MM.1S (cell line): ENCODE measurements around the gene CUL4B.

ENCODE experiments used
- DNase-seq: peaks from one replicate; pipeline ENCODE4 v3.0.0-alpha.2; 2015
- H2AFZ ChIP-seq: fragments of 300-600 bp; sonication (generic); 2 replicates; pipeline ENCODE4 v1.6.0; 2016; ENCODE audit warnings: antibody characterized with exemption, low read length
- H3F3A ChIP-seq: fragments of 300-600 bp; sonication (generic); 2 replicates; pipeline ENCODE4 v1.6.1; 2016; ENCODE audit warnings: mild to moderate bottlenecking, antibody characterized with exemption, low read length, moderate library complexity, mixed read lengths; ENCODE audit not compliant: insufficient read depth
- H3K27ac ChIP-seq: fragments of 300-600 bp; sonication (generic); 2 replicates; pipeline ENCODE4 v1.5.1; 2016; ENCODE audit warnings: mild to moderate bottlenecking, low read length
- H3K27me3 ChIP-seq: fragments of 300-600 bp; sonication (generic); replicated peaks from 2 replicates; pipeline ENCODE4 v1.6.0; 2016; ENCODE audit warnings: low read length; ENCODE audit not compliant: insufficient read depth
- H3K36me3 ChIP-seq: fragments of 300-600 bp; sonication (generic); replicated peaks from 2 replicates; pipeline ENCODE4 v1.6.1; 2016; ENCODE audit warnings: mild to moderate bottlenecking, low read length, mixed read lengths; ENCODE audit not compliant: insufficient read depth
- H3K4me1 ChIP-seq: fragments of 300-600 bp; sonication (generic); 2 replicates; pipeline ENCODE4 v1.6.1; 2016; ENCODE audit warnings: low read length, mixed read lengths
- H3K4me2 ChIP-seq: fragments of 300-600 bp; sonication (generic); 2 replicates; pipeline ENCODE4 v1.6.0; 2016; ENCODE audit warnings: low read depth, low read length
- H3K4me3 ChIP-seq: fragments of 300-600 bp; sonication (generic); 2 replicates; pipeline ENCODE4 v1.5.1; 2016; ENCODE audit warnings: low read length, mixed read lengths
- H3K79me2 ChIP-seq: fragments of 300-600 bp; sonication (generic); 2 replicates; pipeline ENCODE4 v1.6.1; 2016; ENCODE audit warnings: mixed run types, low read length, mixed read lengths
- H3K9ac ChIP-seq: fragments of 300-600 bp; sonication (generic); 2 replicates; pipeline ENCODE4 v1.6.1; 2016; ENCODE audit warnings: low read length, mixed read lengths
- H3K9me2 ChIP-seq: fragments of 300-600 bp; sonication (generic); replicated peaks from 2 replicates; pipeline ENCODE4 v1.6.1; 2016; ENCODE audit warnings: mild to moderate bottlenecking, low read length, mixed read lengths; ENCODE audit not compliant: insufficient read depth
- H3K9me3 ChIP-seq: fragments of 300-600 bp; sonication (generic); replicated peaks from 2 replicates; pipeline ENCODE4 v1.6.1; 2016; ENCODE audit warnings: mild to moderate bottlenecking, low read length, mixed read lengths; ENCODE audit not compliant: insufficient read depth
- H4K20me1 ChIP-seq: fragments of 300-600 bp; sonication (generic); 2 replicates; pipeline ENCODE4 v1.6.1; 2016; ENCODE audit warnings: mild to moderate bottlenecking, low read length, moderate library complexity, mixed read lengths; ENCODE audit not compliant: insufficient read depth
- EZH2 ChIP-seq: fragments of 300-600 bp; sonication (generic); optimal IDR thresholded peaks from 2 replicates; pipeline ENCODE3; 2017; ENCODE audit warnings: low read depth, mild to moderate bottlenecking, antibody characterized with exemption, low read length, mixed read lengths
- EZH2phosphoT487 ChIP-seq: fragments of 300-600 bp; sonication (generic); IDR thresholded peaks from 2 replicates; pipeline ENCODE4 v1.6.1; 2018; ENCODE audit warnings: antibody characterized with exemption, low read length
- TF ChIP-seq, protein P1 (sequence below): fragments of 300-600 bp; sonication (generic); IDR thresholded peaks from 2 replicates; pipeline ENCODE4 v1.5.1; 2016; ENCODE audit warnings: antibody characterized with exemption, low read length, mixed read lengths

CUL4B gene

DNA sequence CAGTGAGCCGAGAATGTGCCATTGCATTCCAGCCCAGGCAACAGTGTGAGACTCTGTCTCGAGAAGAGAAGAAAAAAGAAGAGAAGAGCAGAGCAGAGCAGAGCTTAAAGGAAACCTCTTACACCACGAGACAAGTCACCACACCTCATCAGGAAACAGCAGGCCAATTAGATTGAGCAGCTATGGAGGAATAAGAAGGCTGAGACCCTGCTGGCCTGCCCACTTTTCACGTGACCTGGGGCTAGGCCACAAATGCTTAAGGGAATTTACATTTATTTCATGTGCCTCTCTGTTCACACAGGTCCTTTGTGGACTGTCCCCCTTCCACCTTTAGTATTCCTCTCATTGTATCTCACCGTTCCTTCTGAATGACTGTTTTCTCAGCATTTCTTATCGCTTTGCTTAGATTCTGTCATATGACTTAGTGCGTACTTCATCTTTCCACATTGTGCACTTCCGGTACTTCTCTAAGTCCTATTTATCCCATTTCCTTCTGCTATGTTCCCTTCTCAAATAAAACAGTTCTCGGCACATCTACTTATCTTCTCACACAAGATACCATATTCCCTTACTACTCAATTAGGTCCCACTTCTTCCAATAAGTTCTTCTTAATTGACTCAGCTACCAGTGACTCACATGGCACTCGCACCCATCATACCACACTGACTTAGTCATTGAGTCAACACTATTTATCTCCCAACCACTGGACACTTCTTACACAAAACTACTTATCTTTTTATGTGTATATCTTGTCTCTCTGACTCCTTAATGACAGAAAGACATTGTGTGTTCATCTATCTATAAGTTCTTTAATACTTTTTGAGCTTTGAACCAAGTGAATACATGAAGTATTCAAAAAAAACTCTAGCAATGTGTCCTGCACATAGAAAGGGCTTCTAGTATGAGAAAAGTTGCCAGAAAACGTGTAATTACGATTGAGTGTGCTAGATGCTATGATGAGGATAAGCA, 11.0 kb downstream of the CUL4B start:
- Histone ChIP-seq H3K4me3 (no peak overlapping the region), H3K27me3 (no peaks in the 10 kb centered on the region), H3K79me2 (0 out of 2 replicates have a peak, but pooled peaks cover 5% of the 10 kb centered on the region), H4K20me1 (no peaks in the 10 kb centered on the region), H3K4me2 (no peak overlapping the region), H3K36me3 (no peaks in the 10 kb centered on the region; the same call in 1 of the 2 replicates), H3F3A (no peaks in the 10 kb centered on the region), H2AFZ (no peak overlapping the region), H3K9me3 (no peaks in the 10 kb centered on the region), H3K4me1 (peaks cover 13% of the 10 kb centered on the region; the same call in 1 of the 2 replicates), H3K27ac (no peak overlapping the region), H3K9ac (no peak overlapping the region), H3K9me2 (no peaks in the 10 kb centered on the region)
- TF ChIP-seq, protein P1, sequence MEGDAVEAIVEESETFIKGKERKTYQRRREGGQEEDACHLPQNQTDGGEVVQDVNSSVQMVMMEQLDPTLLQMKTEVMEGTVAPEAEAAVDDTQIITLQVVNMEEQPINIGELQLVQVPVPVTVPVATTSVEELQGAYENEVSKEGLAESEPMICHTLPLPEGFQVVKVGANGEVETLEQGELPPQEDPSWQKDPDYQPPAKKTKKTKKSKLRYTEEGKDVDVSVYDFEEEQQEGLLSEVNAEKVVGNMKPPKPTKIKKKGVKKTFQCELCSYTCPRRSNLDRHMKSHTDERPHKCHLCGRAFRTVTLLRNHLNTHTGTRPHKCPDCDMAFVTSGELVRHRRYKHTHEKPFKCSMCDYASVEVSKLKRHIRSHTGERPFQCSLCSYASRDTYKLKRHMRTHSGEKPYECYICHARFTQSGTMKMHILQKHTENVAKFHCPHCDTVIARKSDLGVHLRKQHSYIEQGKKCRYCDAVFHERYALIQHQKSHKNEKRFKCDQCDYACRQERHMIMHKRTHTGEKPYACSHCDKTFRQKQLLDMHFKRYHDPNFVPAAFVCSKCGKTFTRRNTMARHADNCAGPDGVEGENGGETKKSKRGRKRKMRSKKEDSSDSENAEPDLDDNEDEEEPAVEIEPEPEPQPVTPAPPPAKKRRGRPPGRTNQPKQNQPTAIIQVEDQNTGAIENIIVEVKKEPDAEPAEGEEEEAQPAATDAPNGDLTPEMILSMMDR: no peak
- TF ChIP-seq EZH2: no peak
- TF ChIP-seq EZH2phosphoT487: no peak
- no peak for DNase-seq

DNA sequence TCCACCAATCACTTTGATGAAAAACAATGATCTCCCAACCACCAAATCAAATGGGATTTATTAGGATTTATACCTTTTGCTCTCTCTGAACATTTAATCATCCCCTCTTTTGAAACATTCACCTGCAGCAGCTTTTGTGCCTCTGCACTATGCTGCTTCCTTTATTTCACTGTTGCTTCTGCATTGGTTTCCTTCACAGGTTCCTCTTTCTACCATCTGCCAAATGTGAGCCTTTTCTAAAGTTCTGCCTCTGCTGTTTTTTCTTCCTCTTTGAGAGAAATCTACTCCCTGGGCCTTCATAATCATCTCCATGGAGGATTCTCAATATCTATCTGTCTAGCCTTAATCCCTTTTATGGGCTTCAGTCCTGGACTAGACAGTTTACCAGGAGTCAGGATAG, 24.7 kb downstream of the CUL4B start:
- Histone ChIP-seq H3K79me2 (no peaks in the 10 kb centered on the region), H3K9ac (no peak overlapping the region), H3K9me3 (no peaks in the 10 kb centered on the region), H4K20me1 (no peaks in the 10 kb centered on the region), H3F3A (no peaks in the 10 kb centered on the region), H3K9me2 (no peaks in the 10 kb centered on the region), H3K4me1 (no peaks in the 10 kb centered on the region), H3K4me3 (no peak overlapping the region), H3K4me2 (no peak overlapping the region), H3K36me3 (no peaks in the 10 kb centered on the region; the same call in 1 of the 2 replicates), H3K27ac (no peak overlapping the region), H3K27me3 (no peaks in the 10 kb centered on the region), H2AFZ (no peak overlapping the region)
- DNase-seq: no peak
- no peak for TF ChIP-seq EZH2phosphoT487
- TF ChIP-seq EZH2: no peak
- TF ChIP-seq, protein P1: no peak

DNA sequence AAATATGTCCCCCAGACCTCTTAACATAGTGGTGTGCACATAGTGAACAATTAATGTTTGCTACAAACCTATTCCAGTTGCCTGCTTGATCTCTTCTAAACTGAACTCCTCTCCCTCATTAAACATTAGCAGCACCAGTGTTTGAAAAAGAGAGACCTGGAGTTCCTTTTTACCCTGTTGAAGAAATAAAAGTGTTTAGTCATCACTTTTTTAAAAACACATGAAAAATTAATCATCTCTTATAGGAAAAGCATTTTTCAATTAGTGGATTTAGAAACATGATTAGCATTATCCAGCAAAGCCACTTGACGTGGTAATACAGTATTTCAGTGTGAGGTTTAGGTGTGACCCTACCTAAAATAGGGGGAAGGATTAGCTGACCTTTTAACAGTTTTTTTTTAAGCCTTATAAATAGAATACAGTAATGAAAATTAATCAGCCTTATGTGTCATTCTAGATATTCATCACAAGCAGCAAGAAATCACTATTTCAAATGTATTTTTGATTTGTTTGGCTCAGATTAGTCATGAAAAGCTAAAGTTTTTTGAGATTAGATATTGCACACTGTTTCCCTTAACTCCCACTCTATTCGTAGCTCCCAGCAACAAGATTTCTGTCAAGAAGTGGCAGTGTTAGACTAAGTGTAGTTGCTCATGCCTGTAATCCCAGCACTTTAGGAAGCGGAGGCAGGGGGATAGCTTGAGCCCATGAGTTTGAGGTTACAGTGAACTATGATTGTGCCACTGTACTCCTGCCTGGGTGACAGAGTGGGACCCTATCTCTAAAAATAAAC, 26.2 kb downstream of the CUL4B start:
- Histone ChIP-seq H3K9me3 (no peaks in the 10 kb centered on the region), H3K4me3 (no peak overlapping the region), H3K4me1 (no peaks in the 10 kb centered on the region), H3K9ac (no peak overlapping the region), H4K20me1 (no peaks in the 10 kb centered on the region), H3K79me2 (no peaks in the 10 kb centered on the region), H3K9me2 (no peaks in the 10 kb centered on the region), H2AFZ (no peak overlapping the region), H3K27ac (no peak overlapping the region), H3K4me2 (no peak overlapping the region), H3F3A (no peaks in the 10 kb centered on the region), H3K27me3 (no peaks in the 10 kb centered on the region), H3K36me3 (no peaks in the 10 kb centered on the region; the same call in 1 of the 2 replicates)
- no peak for DNase-seq
- TF ChIP-seq EZH2phosphoT487 (no peak), EZH2 (no peak)
- TF ChIP-seq, protein P1: no peak
